HG03378 (cell line): ENCODE measurements around the gene MB21D2.
A peak's percentile ranks its signal among the peaks of the same experiment; 100 is the strongest.
"Not testable (repeated sequence)": the region's sequence is repeated elsewhere in the genome, so short reads cannot be mapped to it uniquely, and the experiment has no call there.

Source experiments
- ATAC-seq: cut with Tn5 transposase; IDR thresholded peaks from one replicate; pipeline ENCODE4 v1.9.1; 2021; ENCODE audit warnings: mild to moderate bottlenecking, moderate library complexity; ENCODE audit not compliant: unreplicated experiment

The MB21D2 gene

DNA sequence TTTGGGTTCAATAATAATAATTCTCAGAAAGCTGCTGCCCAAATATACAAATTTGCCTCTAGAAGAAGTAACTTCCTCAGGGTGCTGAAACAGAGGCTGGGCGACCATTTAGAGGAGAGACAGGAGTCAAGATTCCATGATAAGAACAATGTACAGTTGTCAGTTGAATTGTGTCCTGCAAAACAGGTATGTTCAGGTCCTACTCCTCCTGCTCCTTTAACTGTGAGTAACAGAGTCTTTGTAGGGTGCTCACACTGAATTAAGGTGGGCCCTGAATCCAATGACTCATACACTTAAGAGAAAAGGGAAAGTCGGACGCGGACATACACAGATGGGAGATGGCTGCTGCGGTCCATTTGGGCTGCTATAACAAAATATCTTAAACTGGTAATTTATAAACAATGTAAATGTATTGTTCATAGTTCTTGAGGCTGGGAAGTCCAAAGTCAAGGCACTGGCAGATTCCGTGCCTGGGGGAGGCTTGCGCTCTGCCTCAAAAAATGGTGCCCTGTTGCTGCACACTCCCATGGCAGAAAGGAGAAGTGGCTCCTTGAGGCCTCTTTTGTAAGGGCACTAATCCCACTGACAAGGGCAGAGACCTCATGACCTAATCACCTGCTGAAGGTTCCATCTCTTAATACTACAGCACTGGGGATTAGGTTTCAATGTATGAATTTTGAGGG is 55.1 kb downstream of the MB21D2 start:
- ATAC-seq, result no peak

DNA sequence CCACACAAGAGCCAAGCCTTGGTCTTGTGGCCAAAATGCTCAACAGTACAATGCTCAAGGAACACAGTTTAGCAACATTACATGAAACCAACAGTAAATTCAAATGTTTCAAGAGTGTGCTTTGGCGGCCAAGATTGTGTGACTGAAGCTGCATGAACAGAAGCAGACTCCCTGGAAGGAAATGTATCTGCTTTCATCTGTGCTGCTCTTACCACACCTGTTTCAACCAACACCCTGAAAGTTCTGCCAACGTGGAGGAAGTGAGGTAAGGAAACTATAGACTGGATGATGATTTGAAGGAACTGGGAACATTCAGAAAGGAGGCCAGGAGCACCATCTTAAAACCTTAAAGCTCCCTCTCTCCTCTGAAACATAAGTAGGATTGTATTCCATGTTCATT is 55.7 kb downstream of the MB21D2 start:
- ATAC-seq, result no peak

DNA sequence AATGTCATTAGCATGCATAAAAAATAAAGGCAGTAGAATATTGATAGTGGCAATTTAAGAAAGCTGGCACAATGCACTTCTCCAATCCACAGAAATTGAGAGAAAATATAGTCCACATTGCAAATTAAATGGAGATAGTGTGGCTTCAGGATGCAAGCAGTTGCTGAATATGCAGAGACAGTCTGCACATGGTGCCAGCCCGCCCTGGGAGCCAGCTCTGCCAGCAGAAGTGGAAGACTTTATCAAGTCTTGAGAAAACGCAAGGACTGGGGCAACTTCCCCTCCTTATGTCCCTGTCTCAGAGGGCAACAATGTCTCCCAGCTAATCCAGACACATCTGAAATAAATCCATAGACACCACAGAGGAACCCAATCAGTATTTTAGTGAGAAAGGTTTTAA is 57.2 kb downstream of the MB21D2 start:
- no peak for ATAC-seq

DNA sequence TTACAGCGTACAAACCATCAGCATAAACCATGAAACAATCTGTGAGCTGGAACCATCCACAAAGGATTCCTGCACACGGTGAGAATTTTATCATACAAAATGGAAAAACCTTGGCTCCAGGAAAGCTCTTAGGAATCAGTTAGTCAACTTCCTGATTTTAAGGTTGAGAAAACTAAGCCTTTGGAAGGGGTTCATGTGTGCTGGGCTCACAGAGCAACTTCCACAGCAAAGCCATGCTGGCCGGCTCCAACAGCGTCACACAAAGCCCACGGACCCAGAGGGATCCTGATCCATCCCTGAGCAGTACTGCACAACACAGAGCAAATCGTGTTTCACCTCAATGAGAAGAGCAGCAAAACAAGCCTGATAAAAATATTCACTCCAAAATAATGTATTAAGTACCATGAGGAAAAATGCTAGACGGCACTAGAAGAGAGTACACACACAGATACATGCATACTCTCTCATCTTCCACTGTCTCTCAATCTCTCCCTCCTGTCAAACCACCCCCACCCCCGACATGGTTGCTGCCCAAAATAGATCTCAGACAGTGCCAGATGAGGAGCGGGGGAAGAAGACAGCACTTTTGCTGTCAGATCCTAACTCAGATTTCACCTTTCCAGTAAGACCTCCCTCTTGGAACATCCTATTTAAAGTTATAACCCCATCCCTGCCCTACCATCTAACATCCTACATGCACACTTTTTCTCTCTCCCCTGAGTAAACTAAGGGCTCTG is 58.6 kb downstream of the MB21D2 start:
- no peak for ATAC-seq

DNA sequence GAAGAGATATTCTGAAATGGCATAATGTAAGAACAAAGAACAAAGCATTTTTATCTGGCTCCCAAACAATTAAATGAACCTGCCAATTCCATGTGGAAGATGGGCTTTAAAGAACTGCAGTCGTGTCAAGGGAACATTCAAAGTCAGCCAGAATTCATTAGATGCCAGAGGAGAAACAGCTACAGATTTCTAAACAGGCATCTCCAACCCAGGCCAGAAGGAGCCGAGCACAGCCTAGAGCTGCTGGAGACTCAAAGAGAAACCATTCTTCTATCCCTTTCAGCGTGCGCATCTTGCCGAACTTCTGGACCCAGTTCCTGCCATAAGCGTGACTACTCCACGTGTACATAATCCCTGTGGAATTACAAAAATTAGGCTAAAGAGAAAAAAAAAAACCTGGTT is 60.4 kb downstream of the MB21D2 start:
- ATAC-seq, result no peak

DNA sequence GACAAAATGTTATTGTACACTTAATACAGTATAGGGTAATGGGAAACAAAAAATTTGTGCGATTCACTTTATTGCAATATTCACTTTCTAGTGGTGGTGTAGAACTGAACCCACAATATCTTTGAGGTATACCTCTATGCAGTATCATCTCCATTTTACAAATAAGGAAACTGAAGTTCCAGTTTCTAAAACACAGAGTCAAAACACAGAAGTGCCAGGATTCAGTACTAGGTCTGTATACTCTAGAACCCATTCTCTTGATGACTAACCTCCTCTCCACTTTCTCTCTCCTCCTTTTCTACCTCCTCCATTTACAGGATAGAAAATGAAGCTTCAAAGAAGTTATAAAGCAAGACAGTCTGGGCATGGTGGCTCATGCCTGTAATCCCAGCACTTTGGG is 62.2 kb downstream of the MB21D2 start:
- no peak for ATAC-seq

DNA sequence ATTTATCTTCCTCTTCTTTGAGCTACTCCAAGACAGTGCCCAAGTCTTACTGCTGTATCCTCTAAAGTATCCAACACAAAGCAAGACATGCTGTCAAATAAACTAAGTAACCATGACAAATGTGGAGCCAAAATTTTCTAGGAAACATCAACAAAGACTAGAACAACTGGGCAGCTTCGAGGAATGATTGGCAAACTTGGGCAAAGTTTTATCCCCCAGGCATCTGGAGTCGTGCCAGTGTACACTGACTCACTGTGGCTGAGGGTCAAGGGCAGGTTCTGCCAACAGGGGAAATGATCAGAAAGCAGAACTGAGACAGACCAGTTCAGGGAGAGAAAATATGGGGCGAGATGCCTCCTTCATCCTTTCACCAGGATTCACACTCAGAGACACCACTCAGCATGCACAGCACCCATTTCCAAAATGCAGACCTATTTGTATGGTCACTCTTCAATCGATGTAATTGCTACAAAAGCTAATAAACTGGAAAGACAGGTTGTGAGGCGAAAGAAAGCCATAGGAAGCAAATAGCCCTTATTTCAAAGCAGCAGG is 65.8 kb downstream of the MB21D2 start:
- peak; percentile 62 for ATAC-seq

DNA sequence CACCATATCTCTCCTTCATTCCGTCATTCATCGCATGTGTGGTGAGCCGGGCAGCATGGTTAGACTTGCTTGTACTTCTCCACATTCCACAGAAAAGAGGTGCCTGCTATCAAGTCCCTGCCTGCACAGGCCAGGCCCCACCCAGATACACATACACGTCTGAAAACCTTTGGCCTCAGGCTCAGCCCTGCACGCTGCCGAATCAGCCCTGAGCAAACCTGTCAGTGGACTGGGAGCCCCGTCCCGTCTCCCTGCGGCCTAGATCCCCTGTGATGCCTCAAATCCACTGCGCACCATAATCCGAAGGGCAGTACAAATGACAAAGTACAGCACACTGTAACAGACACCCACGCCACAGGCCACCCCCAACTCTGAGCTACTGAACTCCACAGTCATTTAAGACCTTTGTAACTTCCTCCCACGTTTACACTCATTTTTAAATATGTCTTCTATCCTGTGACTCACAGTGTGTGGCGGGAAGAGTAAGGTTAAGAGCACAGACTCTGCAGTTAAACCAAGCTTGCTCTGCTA is 67.1 kb downstream of the MB21D2 start:
- ATAC-seq, result peak; percentile 78

DNA sequence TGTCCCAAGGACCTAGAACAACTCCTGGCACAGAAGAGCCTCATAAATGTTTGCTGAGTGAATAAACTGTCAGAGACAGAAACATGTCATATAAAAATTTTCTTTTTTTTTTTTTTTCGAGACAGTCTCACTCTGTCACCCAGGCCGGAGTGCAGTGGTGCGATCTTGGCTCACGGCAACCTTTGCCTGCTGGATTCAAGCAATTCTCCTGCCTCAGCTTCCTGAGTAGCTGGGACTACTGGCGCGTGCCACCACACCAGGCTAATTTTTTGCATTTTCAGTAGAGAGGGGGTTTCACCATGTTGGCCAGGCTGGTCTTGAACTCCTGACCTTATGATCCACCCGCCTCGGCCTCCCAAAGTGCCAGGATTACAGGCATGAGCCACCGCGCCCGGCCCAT is 67.8 kb downstream of the MB21D2 start:
- ATAC-seq, result not testable (repeated sequence)

DNA sequence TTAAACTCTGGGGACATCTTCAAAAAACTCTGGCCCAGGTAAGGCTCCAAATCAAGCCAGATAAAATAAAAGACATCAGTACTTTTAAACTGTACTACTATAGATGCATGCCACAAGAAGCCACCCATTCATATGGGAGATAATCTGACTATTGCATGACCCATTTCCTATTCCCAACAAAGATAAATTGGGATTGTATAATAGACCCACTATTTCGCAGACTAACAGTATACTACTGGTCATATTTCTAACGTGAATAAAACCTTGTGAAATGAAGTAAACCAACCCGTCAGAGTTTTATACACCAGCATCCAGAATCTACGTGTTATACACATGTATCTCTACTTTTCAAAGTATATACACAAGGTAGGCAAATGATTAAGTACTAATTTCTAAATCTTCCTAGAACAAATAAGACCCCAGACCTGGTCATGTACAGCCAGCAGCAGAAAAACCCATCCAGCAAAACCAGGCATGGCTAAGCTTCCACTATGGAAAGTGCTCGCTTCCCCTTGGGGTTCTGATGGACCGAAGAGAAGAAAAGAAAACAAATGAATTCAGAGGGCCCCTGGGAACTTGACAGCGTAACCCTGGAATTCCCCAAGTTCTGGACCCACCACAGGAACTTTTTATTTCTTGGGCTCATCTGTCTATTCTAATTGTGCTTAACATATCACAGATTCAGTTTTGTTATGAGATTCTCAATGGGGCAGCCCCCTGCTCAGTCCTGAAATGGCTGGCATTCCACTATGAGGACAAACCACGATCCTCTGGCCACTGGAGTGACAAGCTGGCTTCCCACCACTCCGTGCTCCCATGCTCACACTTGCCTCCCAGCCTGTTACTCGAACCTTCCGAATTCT is 69.1 kb downstream of the MB21D2 start:
- ATAC-seq, result no peak

DNA sequence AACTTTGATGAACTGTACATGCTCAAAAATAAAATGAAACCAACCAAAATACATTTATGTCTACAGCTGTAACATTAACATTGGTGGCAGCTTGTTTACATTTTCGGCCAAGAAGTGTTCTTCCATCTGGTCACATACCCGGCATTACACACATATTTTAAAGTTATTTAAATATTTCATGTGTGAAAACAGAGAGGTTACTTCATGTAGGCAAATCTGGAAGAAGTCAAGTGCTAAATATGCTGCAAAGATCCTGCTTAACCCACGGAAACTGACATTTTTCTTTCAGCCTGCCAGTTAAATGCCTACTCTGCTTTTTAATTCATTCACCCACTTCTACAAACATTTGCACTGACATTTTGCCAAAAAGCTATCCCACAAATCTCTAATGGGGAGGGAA is 69.7 kb downstream of the MB21D2 start:
- no peak for ATAC-seq

DNA sequence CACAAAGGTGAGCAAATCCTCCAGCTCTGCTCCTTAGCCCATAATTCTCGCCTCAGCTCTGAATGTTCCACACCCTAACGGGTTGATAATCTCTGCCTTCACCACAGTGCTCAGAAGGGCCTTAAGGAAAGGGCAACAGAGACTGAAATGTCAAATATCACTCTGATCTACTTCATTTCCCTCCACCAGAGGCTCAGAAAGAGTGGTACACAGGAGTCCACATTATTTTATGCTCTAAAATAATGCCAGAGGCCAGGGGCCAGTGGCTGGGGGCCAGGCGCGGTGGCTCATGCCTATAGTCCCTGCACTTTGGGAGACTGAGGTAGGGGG is 72.2 kb downstream of the MB21D2 start:
- ATAC-seq, result no peak

DNA sequence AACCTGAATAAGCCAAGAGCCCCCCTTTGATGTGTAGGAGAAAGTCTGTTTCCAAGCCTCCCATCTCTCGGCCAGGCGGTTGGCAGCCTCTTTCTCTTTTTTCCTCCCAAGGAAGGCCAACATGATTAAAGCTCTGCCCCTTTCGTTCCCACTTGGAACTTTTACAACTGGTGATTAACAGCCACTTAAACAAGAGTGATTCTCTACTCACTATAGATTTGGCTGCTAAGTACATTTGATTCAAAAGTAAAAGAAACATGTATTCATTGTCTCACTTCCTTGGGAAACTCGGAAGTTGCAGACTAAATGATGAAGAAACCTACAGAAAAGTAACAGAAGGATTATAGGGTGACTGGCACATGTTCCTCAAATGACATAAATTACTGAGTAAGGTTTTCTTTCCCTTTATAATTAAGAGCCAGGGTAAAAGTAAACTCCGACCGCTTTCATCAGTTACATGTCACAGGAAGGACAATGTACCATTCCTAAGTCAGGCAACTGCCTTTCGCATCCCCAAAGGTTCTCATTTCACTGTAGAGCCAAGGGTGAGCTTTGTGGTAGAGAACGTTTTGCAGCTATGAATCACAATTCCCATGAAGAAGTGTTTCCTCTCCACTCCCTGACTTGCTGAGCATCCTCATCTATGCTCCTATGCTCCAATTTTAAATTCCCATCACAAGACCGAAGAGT is 72.7 kb downstream of the MB21D2 start:
- ATAC-seq, result no peak

DNA sequence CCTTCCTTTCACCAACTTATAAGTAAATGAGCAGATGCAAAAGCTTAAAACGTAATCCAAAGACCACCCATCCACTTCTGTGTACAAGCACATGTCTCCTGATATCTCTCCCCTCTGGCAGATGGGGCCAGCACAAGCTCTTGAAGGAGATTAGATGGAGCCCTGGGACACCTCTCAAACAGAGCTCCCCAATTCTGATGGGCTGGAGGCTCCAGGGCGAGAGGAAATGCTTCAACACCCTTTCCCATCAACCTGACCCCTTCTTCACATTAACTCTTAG is 73.2 kb downstream of the MB21D2 start:
- ATAC-seq, result no peak

DNA sequence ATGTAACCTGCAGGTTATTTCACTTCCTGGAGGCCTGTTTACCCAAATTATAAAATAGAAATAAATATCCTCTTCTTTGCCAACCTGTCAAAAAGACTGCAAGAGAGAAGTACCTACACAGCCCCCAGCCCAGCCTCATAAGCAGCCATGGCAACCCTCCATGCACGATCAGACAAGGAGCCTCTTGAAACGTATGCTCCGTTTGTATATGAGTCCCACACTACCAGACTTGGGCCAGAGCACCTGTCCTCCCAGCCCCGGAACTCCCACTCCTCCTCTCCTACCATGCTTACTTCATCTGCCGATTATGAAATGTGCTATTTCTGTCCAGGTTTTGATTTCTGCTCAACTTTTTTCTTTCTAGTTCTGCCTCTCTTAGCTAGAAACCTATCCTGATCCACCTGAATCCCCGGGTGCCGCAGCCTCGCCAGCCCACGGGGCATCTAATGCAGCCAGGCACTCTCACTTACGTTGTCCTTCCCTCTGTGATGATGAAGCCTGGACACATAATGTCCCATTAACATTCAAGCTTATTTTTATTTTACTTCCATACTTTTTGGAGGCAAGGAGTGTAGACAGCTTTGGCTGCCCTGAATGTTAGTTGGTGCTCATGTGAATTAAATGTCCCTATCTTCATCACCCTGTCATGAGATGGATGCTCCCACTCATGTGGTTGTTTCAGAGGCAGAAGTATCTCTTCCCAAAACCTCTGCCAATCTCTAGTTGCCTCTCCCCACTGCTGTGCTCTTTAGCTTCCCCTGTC is 73.8 kb downstream of the MB21D2 start:
- ATAC-seq, result no peak

DNA sequence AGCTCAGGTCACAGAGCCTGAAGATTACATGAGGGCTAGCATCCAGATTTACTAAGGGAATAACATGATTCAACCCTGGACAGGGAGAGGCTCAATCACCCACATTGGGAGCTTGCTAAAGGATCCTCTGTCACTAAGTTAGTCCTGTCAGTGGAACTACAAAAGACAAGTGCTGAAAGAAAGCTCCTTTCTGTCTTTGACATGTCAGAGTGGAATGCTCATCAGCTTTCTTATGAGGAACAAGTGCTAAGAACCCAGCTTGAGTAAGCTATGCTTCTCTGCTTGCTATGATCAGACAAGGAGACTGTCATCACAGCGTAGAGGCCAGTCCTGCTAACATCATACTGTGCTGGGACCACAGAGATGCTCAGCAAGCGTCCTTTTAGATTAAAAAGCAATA is 74.5 kb downstream of the MB21D2 start:
- ATAC-seq, result no peak

DNA sequence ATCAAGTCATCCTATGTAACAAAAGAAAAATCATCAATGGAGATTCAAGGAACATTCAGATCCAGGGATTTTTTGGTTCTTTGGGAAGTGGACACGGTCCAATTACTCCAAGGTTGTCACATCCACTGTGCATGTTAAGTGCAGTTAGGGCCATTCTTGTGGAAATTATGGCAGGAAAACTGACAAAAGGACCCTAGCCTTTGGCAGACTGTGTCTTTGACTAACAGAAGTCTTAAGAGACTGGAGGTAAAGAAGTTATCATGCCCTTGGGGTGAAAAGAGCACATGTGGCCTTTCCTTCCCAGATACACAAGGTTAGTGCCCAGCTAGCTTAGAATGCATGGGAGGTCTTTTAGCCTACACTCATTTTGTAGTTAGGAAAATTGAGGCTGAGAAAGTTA is 74.9 kb downstream of the MB21D2 start:
- no peak for ATAC-seq

DNA sequence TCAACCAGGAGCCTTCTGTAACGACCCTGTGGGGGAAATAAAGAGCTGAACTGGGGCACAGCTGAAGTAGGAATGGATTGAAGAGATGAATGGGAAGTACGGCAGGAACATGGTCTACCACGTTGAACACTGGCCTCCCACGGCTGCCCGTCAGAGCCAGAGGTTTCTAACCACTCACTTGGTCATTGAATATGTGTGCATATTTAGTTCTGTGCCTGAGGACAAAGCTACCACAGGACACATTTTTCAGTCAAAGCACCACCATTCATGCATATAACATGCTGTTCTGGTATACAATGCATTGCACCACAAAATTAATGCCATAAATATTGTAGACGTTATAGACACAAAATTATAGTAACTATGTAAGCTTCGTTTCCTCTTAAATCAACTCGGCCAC is 75.5 kb downstream of the MB21D2 start:
- ATAC-seq, result no peak

DNA sequence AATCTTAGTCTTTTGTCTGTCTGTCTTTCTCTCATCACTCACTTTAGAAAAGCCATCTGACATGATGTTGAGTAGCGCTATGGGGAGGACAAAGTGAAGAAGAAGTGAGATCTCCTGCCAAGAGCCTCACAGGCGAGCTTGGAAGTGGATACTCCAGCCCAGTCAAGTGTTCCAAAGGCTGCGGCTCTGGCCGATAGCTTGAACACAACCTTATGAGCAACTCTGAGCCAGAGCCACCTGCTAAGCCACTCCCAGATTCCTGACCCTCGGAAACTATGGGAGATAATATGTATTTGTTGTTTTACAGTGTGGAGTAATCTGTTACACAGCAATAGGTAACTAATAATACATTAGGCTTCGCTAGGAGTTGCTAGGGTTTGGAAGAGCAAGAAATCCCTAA is 76.2 kb downstream of the MB21D2 start:
- no peak for ATAC-seq

DNA sequence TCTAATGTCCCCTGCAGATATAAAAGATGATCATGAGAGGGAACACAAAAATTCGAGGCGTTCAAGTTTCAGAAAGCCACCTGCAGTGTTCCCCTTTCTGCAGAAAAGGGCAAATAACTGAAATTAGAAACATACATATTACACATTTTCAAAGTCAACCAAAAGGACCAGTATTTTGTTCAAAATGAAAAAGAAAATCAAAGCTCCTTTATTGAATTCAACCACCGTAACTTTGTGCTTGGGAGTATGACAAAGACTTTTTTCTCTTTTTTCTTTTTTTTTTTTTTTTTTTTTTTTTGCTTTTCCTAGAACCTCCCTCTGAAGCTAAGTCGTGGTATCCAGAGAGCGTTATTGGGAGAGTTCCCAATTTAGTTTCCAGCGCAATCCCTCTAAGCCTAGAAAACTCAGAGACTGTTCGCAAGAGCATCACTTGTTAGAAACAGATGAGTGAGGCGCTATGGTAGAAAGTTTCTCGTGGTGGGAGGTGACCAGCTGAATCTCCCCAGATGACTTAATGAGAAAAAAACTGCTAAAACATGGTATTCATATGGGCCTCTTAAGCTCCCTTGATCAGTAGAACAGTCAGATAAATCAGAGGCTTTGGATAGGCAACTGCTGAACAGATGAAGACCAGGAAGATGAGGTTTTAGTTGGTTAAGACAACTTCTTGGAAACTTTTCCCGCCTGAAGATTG is 77.4 kb downstream of the MB21D2 start:
- ATAC-seq, result no peak
